ENCODE results near the gene LHFPL3. TPM values are rescaled to one million over a fixed set of nuclear protein-coding genes. Genes with fewer than 3 reads are reported as not detected.
"Not testable (repeated sequence)": the region's sequence is repeated elsewhere in the genome, so short reads cannot be mapped to it uniquely, and the experiment has no call there.

LHFPL3 gene
- polyA plus RNA-seq, 6 donors from 2014 or later = not detected

DNA sequence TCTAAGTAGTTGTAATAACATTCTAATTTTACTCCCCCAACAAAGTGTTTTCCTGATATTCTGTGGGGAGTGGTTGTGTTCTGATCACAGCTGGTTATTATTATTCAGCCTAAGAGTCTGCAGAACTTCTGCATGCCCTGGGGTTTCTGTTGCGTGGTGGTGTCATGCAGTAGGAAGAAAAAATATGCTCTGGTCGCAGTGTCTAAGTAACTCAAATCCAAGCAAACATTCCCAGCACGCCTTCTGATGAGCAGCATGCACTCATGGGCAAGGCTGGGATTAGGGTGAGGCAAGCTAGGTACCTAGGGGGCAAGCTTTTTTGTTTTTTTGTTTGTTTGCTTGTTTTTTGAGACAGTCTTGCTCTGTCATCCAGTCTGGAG lies 572.8 kb downstream of the LHFPL3 start:
- DNase-seq (no peak), ATAC-seq (ENCODE audit: low read depth in 2 of 2) (no peak)
- Mint-ChIP-seq H3K36me3 (peaks cover 0 to 7% of the 10 kb centered on the region in 2 donors), H3K27ac (no peak overlapping the region), H3K27me3 (peaks cover 5 to 17% (median 15%) of the 10 kb centered on the region in 3 donors), H3K4me1 (peaks cover 0 to 3% (median 0%) of the 10 kb centered on the region in 3 donors), H3K4me3 (no peak overlapping the region), H3K9me3 (no peaks in the 10 kb centered on the region)

DNA sequence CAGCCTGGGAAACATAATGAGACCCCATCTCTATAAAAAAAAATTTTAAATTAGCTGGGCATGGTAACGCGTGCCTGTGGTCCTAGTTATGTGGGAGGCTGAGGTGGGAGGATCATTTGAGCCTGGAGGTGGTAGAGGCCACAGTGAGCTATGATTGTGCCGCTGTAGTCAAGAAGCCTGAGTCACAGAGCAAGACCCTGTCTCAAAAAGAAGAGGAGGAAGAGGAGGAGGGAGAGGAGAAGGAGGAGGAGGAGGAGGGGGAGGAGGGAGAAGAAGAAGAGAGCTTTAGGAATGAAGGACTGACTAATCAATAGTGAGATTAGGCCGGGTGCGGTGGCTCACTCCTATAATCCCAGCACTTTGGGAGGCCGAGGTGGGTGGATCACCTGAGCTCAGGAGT lies 573.8 kb downstream of the LHFPL3 start:
- H3K27me3 Mint-ChIP-seq = peaks cover 5 to 17% (median 16%) of the 10 kb centered on the region in 3 donors
- H3K27ac Mint-ChIP-seq = peak overlapping the region in 1 of 6 donors; percentile 18
- H3K36me3 Mint-ChIP-seq = peaks cover 0 to 7% of the 10 kb centered on the region in 2 donors
- H3K9me3 Mint-ChIP-seq = no peaks in the 10 kb centered on the region
- no peak for ATAC-seq (ENCODE audit: low read depth in 2 of 2)
- DNase-seq = no peak
- H3K4me1 Mint-ChIP-seq = peaks cover 0 to 3% (median 0%) of the 10 kb centered on the region in 3 donors
- H3K4me3 Mint-ChIP-seq = no peak overlapping the region

DNA sequence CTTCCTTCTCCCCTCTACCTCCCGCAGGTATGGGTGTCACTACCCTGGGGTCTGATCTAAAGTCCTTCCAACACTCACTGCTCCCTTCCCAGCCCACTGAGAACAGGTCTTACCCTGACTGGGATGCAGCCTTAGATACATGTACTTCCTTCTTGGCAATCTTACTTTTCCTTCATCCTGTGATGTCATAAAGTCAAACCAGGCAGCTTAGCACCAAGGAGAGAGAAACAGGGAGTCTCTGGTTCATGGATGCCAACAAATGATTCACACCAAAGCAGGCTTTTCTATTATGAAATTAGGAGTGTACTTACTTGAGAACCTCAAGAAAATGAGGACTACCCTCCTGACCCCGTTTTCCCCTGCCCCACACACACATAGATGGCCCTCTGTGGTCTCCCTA lies 574.6 kb downstream of the LHFPL3 start:
- Mint-ChIP-seq H3K4me1 (peaks cover 0 to 3% (median 0%) of the 10 kb centered on the region in 3 donors), H3K36me3 (peaks cover 0 to 7% of the 10 kb centered on the region in 2 donors), H3K27me3 (peaks cover 5 to 16% (median 15%) of the 10 kb centered on the region in 3 donors), H3K27ac (no peak overlapping the region), H3K4me3 (no peak overlapping the region), H3K9me3 (no peaks in the 10 kb centered on the region)
- ATAC-seq (ENCODE audit: low read depth in 2 of 2) (no peak), DNase-seq (no peak)

DNA sequence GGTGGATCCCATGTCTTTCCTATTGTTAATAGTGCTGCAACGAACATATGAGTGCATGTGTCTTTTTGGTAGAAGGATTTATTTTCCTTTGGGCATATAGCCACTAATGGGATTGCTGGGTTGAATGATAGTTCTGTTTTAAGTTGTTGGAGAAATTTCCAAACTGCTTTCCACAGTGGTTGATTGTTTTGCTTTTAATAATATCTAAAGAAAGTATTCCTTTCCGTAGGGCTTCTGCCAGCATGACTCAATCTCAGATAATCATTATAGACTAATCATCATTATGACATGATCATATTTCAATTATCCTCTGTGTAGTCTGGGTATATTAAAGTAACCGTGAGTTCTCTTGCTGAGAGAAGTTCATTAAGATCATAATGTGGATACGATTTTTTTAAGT lies 575.4 kb downstream of the LHFPL3 start:
- Mint-ChIP-seq H3K27ac (no peak overlapping the region), H3K4me3 (no peak overlapping the region), H3K9me3 (no peaks in the 10 kb centered on the region), H3K36me3 (peaks cover 0 to 7% of the 10 kb centered on the region in 2 donors), H3K27me3 (peaks cover 5 to 16% (median 15%) of the 10 kb centered on the region in 3 donors), H3K4me1 (peaks cover 0 to 3% (median 0%) of the 10 kb centered on the region in 3 donors)
- no peak for DNase-seq
- ATAC-seq (ENCODE audit: low read depth in 2 of 2) = no peak

DNA sequence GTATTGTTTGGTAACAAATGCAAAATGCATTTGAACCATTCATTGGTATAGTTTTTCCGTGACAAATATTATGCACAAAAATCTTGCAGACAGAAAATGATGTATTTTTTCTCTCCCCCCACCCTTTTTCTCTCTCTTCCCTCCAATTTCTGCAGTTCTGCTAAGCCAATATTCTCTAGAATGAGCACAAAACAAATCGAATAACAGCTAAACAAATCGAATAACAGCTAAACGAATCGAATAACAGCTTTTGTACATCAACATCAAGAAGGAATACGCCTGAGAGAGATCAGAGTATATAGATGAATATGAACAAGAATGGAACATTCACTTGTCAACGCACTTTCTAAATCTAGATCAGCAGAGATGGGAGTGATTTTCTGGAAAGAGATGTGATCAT lies 577.6 kb downstream of the LHFPL3 start:
- H3K36me3 Mint-ChIP-seq = peaks cover 0 to 7% of the 10 kb centered on the region in 2 donors
- H3K9me3 Mint-ChIP-seq = no peaks in the 10 kb centered on the region
- peaks cover 10 to 16% (median 11%) of the 10 kb centered on the region in 3 donors for H3K27me3 Mint-ChIP-seq
- DNase-seq (no peak), ATAC-seq (ENCODE audit: low read depth in 2 of 2) (no peak)
- H3K4me3 Mint-ChIP-seq = no peak overlapping the region
- H3K4me1 Mint-ChIP-seq = no peaks in the 10 kb centered on the region
- H3K27ac Mint-ChIP-seq = no peak overlapping the region

DNA sequence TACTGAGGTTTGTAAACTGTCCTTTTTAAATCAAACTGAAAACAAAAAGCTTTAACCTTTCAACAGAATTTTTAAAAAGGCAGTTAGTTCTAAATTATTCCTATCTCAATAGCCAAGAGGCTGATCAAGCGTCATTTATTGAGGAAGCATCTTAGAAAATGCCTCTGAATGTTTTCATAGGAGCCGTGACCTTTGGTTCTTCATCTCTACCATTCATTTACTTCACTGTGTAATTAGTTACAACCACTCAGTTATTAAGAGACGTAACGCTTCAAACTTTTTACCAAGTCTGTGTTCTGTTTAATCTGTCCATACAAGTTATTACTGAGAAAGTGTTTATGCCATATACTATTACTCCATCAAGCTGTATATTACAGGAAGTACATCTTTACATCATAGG lies 578.2 kb downstream of the LHFPL3 start:
- H3K4me1 Mint-ChIP-seq = no peaks in the 10 kb centered on the region
- no peak for DNase-seq
- peaks cover 10 to 18% (median 11%) of the 10 kb centered on the region in 3 donors for H3K27me3 Mint-ChIP-seq
- H3K36me3 Mint-ChIP-seq = peaks cover 0 to 7% of the 10 kb centered on the region in 2 donors
- no peak overlapping the region for H3K27ac Mint-ChIP-seq
- no peaks in the 10 kb centered on the region for H3K9me3 Mint-ChIP-seq
- H3K4me3 Mint-ChIP-seq = no peak overlapping the region
- no peak for ATAC-seq (ENCODE audit: low read depth in 2 of 2)

DNA sequence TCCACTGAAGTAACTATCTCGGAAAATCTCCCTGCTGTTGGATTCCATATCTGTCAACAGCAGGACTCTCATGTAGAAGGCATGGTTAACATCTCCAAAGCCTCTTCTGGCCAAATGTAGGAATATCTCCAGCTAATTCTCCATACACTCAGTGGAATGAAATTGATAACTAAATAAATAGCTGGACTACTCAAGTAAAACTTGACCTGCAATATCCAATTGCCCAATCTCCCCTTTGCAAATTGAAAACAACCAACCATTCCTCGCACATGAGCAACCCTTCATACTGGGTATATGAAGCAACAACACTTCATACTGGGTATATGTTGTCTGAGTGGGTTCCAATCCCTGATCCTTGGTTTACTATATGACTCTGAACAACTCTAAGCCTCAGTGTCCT lies 580.2 kb downstream of the LHFPL3 start:
- ATAC-seq (ENCODE audit: low read depth in 2 of 2) = no peak
- H3K36me3 Mint-ChIP-seq = no peaks in the 10 kb centered on the region
- DNase-seq = no peak
- H3K27ac Mint-ChIP-seq = no peak overlapping the region
- peaks cover 6 to 11% (median 10%) of the 10 kb centered on the region in 3 donors for H3K27me3 Mint-ChIP-seq
- H3K4me3 Mint-ChIP-seq = no peak overlapping the region
- H3K9me3 Mint-ChIP-seq = no peaks in the 10 kb centered on the region
- no peaks in the 10 kb centered on the region for H3K4me1 Mint-ChIP-seq

DNA sequence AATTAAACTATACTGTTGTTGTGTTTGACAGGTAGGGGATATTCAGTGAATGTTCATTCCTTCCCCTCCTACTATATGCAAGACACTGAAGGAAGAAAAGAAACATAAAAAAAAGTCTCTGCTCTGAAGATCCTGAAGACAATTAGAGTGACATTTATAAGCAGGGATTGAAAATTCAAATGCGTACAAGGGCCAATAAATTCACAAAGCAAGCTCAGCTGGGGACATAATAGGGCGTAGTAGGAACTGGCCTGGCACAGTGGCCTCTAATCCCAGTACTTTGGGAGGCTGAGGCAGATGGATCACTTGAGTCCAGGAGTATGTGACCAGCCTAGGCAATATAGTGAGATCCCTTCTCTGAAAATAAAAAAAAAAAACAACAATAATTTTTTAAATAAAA lies 580.7 kb downstream of the LHFPL3 start:
- Mint-ChIP-seq H3K9me3 (no peaks in the 10 kb centered on the region), H3K36me3 (no peaks in the 10 kb centered on the region), H3K4me3 (no peak overlapping the region), H3K27me3 (peaks cover 6 to 11% (median 7%) of the 10 kb centered on the region in 3 donors), H3K4me1 (no peaks in the 10 kb centered on the region), H3K27ac (no peak overlapping the region)
- DNase-seq = no peak
- no peak for ATAC-seq (ENCODE audit: low read depth in 2 of 2)

DNA sequence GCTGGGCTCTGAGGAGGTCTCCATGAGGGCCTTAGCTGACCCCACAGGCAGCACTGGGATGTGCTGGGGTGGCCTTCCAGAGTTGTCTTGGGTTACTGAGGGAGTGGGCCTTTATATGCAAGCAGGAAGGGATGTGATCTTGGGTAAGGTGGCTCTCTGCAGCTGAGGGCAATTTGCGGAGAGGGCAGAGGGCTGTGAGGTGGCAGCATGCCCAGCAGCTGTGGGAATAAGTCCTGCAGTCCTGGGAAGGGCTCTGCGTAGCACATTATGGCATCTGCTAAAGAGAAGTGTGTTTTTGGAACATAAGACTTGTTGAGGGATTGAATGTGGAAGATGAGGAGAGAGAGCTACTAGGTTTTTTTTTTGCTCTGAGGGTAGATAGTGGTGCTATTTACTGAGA lies 586.0 kb downstream of the LHFPL3 start:
- H3K27me3 Mint-ChIP-seq = peaks cover 4 to 10% (median 5%) of the 10 kb centered on the region in 3 donors
- no peaks in the 10 kb centered on the region for H3K4me1 Mint-ChIP-seq
- no peak overlapping the region for H3K4me3 Mint-ChIP-seq
- no peaks in the 10 kb centered on the region for H3K9me3 Mint-ChIP-seq
- no peak overlapping the region for H3K27ac Mint-ChIP-seq
- H3K36me3 Mint-ChIP-seq = no peaks in the 10 kb centered on the region
- ATAC-seq (ENCODE audit: low read depth in 2 of 2) (no peak), DNase-seq (no peak)

DNA sequence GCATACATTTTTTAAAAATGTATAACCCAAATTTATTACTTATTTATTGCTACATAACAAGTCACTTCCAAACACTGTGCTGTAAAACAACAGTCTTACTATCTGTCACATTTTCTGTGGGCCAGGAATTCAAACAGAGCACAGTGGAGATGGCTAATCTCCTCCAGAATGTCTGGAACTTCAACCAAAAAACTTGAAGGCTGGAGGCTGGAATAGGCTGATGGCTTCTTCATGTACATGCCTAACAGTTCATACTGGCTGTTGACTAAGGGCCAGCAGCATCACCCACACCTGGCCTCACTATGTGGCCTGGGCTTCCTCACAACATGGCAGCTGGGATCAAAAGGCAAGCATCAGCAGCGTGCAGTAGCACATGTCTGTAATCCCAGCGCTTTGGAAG lies 593.2 kb downstream of the LHFPL3 start:
- ATAC-seq (ENCODE audit: low read depth in 2 of 2) = no peak
- DNase-seq = no peak
- Mint-ChIP-seq H3K4me3 (no peak overlapping the region), H3K4me1 (peaks cover 0 to 9% (median 5%) of the 10 kb centered on the region in 3 donors), H3K9me3 (no peaks in the 10 kb centered on the region), H3K27ac (no peak overlapping the region), H3K36me3 (no peaks in the 10 kb centered on the region), H3K27me3 (peaks cover 0 to 1% (median under 1%) of the 10 kb centered on the region in 3 donors)

DNA sequence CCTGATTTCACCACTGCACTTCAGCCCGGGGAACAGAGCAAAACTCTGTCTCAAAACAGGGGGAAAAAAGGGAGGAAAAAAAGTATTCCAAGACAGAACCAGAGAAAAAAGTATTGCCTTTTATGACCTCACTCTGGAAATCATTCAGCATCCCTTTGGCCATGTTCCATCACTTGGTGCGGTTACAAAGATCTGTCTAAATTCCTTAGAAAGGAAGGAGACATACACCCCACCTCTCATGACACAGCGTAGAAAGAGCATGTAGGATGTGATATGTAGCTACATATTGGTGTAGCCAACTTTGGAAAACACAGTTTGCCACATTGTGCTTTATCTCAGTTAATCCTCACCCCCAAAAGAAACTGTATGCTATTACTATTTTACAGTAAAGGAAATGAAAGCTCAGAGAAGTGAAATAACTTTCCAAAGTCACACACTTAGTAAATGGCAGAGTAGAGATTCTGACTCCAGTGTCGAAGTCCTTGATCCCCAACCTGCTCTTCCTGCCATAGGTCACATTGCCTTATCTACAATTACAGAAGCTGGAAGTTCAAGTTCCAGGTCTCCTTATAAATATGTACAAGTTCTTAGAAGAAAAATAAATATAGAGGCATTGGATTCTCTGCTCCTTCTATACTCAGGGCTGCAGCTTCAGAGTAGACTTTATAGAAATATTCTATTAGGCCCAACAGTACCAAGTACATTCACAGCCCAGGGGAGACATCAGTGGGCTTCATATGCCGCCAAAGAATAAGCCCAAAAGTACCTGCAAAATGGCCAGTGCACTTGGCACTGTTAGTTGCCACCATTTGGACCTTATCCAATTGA lies 594.0 kb downstream of the LHFPL3 start:
- Mint-ChIP-seq H3K4me1 (peaks cover 0 to 9% (median 5%) of the 10 kb centered on the region in 3 donors), H3K27ac (peak overlapping the region in 5 of 6 donors; percentile 42 to 96 (median 80)), H3K36me3 (no peaks in the 10 kb centered on the region), H3K9me3 (no peaks in the 10 kb centered on the region), H3K4me3 (no peak overlapping the region), H3K27me3 (no peaks in the 10 kb centered on the region)
- DNase-seq (no peak), ATAC-seq (ENCODE audit: low read depth in 2 of 2) (no peak)

DNA sequence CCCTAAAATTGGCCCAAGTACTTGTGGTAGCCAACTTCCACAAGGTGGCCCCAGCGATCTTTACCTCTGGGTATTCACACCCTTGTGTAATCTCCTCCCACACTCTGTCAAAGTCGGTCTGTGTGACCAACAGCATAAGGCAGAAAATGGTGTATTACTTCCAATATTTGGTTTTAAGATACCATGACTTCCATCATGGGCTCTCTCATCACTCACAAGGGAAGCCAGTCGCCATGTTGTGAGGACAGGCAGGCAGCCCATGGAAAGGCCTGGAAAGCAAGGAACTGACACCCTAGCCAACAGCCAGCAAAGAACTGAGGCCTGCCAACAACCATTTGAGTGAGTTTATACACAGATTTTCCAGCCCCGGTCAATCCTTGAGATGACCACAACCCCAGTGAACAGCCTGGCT lies 594.6 kb downstream of the LHFPL3 start:
- Mint-ChIP-seq H3K27me3 (no peaks in the 10 kb centered on the region), H3K4me3 (no peak overlapping the region), H3K36me3 (no peaks in the 10 kb centered on the region), H3K27ac (peak overlapping the region; percentile 42 to 96 (median 80)), H3K9me3 (no peaks in the 10 kb centered on the region), H3K4me1 (peaks cover 0 to 11% (median 5%) of the 10 kb centered on the region in 3 donors)
- ATAC-seq (ENCODE audit: low read depth in 2 of 2) (peak; percentile 100), DNase-seq (peak; percentile 76)

DNA sequence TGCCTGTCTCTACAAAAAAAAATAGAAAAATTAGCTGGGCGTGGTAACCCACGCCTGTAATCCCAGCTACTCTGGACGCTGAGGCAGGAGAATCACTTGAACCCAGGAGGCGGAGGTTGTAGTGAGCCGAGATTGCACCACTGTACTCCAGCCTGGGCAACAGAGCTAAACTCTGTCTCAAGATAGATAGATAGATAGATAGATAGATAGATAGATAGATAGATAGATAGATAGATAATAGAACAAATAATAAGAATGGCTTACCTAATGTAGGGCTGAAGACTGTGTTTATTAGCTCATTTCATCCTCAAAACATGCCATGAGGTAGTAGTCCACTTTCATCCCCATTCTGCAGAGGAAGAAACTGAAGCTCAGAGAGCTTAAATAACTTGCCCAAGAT lies 597.8 kb downstream of the LHFPL3 start:
- H3K27ac Mint-ChIP-seq = peak overlapping the region in 2 of 6 donors; percentile 33 to 56
- not testable (repeated sequence) for ATAC-seq (ENCODE audit: low read depth in 2 of 2)

DNA sequence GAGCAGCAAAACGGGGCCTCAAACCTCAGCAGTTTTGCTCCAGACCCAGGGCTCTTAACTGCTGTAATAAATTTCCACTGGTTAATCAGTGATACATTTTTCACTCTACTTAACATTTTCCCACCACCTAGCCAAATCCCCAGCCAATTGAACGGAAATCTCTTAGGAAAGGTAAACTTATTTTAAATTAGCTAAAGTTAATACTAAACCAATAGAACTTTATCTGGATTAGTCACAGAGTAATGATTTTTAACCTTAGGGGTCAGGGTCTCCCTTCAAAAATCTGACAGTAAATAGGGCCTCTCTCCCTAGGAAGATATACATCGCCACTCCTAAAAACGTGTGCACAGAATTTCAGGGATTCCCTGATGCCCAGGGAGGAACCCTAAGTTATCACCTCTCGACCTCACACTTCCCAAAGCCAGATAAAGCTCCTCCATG lies 598.2 kb downstream of the LHFPL3 start:
- H3K4me3 Mint-ChIP-seq = no peak overlapping the region
- H3K4me1 Mint-ChIP-seq = peaks cover 13 to 32% (median 19%) of the 10 kb centered on the region in 3 donors
- no peaks in the 10 kb centered on the region for H3K9me3 Mint-ChIP-seq
- H3K27ac Mint-ChIP-seq = peak overlapping the region in 3 of 6 donors; percentile 56 to 82 (median 57)
- no peaks in the 10 kb centered on the region for H3K27me3 Mint-ChIP-seq
- ATAC-seq (ENCODE audit: low read depth in 2 of 2) = no peak
- no peaks in the 10 kb centered on the region for H3K36me3 Mint-ChIP-seq
- no peak for DNase-seq

More for the DNA sequence above, 597.8 kb downstream of the LHFPL3 start:
- H3K4me1 Mint-ChIP-seq = peaks cover 10 to 28% (median 15%) of the 10 kb centered on the region in 3 donors
- H3K9me3 Mint-ChIP-seq, H3K4me3 Mint-ChIP-seq, DNase-seq, H3K36me3 Mint-ChIP-seq, H3K27me3 Mint-ChIP-seq: not testable (repeated sequence)

All from naive B cell (primary cell).